ENCODE results near the gene STAMBP. TPM values are rescaled to one million over a fixed set of nuclear protein-coding genes. Genes with fewer than 3 reads are reported as not detected.

STAMBP gene
- total and polyA plus RNA-seq, 2 of the 13 experiments (the other 11 are each of a cell fraction or from before 2014, with no cell fraction given) = 49.6 to 53.2 TPM

GRCh38 chr2:73902284-73902683 is 73.5 kb downstream of the STAMBP start:
- no peak overlapping the region for H3K4me3 ChIP-seq (replicated peaks in 1 of 3; ENCODE audit: insufficient read depth in 1 of 3, low read depth in 2 of 3, low read length in 3 of 3)
- TF ChIP-seq ZNF431 (CRISPR knock-in tag; IDR thresholded peaks at IDR 0.05; ENCODE audit: borderline replicate concordance, low read depth) = no peak
- TF ChIP-seq SMC3 (IDR thresholded peaks at IDR 0.05; ENCODE audit: low read length) = no peak
- TF ChIP-seq FOXA1 (IDR thresholded peaks at IDR 0.05) = no peak
- TF ChIP-seq FOXA1 (CRISPR knock-in tag; IDR thresholded peaks at IDR 0.05) = no peak
- no peak for TF ChIP-seq ZNF264 (CRISPR knock-in tag; IDR thresholded peaks at IDR 0.05)
- no peak for TF ChIP-seq MEF2D (CRISPR knock-in tag; IDR thresholded peaks at IDR 0.05)
- no peak for TF ChIP-seq PRMT3 (CRISPR knock-in tag; IDR thresholded peaks at IDR 0.05; ENCODE audit: borderline replicate concordance, low read depth)
- TF ChIP-seq ZNF24 (IDR thresholded peaks at IDR 0.05) = no peak
- TF ChIP-seq HNF4G (IDR thresholded peaks at IDR 0.05; ENCODE audit: borderline replicate concordance, low read depth, low read length) = no peak
- no peak for TF ChIP-seq HNF4G (CRISPR knock-in tag; IDR thresholded peaks at IDR 0.05; ENCODE audit: borderline replicate concordance, low read depth)
- no peak for TF ChIP-seq CSRNP2 (CRISPR knock-in tag; conservative IDR thresholded peaks at IDR 0.05; ENCODE audit: low read depth)
- TF ChIP-seq ARNT (IDR thresholded peaks at IDR 0.05) = no peak
- no peak for TF ChIP-seq ATF5 (CRISPR knock-in tag; IDR thresholded peaks at IDR 0.05; ENCODE audit: low read depth)

More at GRCh38 chr2:73902284-73902683, 73.5 kb downstream of the STAMBP start:
- no peaks in the 10 kb centered on the region for H3K36me3 ChIP-seq (replicated peaks in 1 of 2; ENCODE audit: control insufficient read depth in 1 of 2, insufficient read depth in 2 of 2, low read length in 2 of 2)
- H3K4me1 ChIP-seq (ENCODE audit: insufficient read depth, low read length) = peaks cover 15% of the 10 kb centered on the region
- no TSS peak for BruUV-seq (replicated peaks)
- H3K9ac ChIP-seq (ENCODE audit: insufficient read depth, low read depth, low read length) = no peak overlapping the region
- no peaks in the 10 kb centered on the region for H3K9me3 ChIP-seq (ENCODE audit: low read length)
- no peaks in the 10 kb centered on the region for H4K20me1 ChIP-seq (ENCODE audit: insufficient read depth, low read length)
- ATAC-seq (no peak), FAIRE-seq (no peak), DNase-seq (ENCODE audit: low spot score) (no peak)
- intact Hi-C loops (cut with micrococcal nuclease; ENCODE audit: unreplicated experiment) = no loop called here
- ChIA-PET CTCF (ENCODE audit: low intra/inter-chr PET ratio, low total read pairs) (no interaction called here), POLR2A (no interaction called here)
- peaks cover 4 to 44% of the 10 kb centered on the region in 2 experiments; a peak in 3 of 5 replicates for H3K27me3 ChIP-seq (ENCODE audit: control insufficient read depth in 1 of 2, insufficient read depth in 2 of 2, low read length in 2 of 2)
- no peak overlapping the region for H3K27ac ChIP-seq (ENCODE audit: extremely low read length, insufficient read depth, low read length)
- no peak overlapping the region for H2AFZ ChIP-seq (ENCODE audit: low read length)
- in situ Hi-C loops (cut with HindIII; ENCODE audit: extremely low pct_ligation_motif_present, low pct_unique_long_range_greater_than_20kb) = no loop called here
- 14% methylated on average over 4 of the region's 4 CpGs for WGBS (ENCODE audit: low lambda C conversion rate)
- H3K79me2 ChIP-seq (ENCODE audit: insufficient read depth, low read length) = no peaks in the 10 kb centered on the region
- no peak overlapping the region for H3K4me2 ChIP-seq (ENCODE audit: low read depth, low read length)
